Epidermal melanocyte (primary cell): ENCODE results near the gene CCDC18.
"Not testable (repeated sequence)": the region's sequence is repeated elsewhere in the genome, so short reads cannot be mapped to it uniquely, and the experiment has no call there.

Experiments used
- DNase-seq: peaks from one replicate; pipeline ENCODE4 v3.0.0; 2011; ENCODE audit warnings: low spot score; ENCODE audit not compliant: insufficient read length

CCDC18 gene

GRCh38 chr1:93235261-93235660 is 54.7 kb downstream of the CCDC18 start:
- no peak for DNase-seq

- DNase-seq: no peak
Measured at GRCh38 chr1:93237021-93237420, 56.5 kb downstream of the CCDC18 start.

DNA sequence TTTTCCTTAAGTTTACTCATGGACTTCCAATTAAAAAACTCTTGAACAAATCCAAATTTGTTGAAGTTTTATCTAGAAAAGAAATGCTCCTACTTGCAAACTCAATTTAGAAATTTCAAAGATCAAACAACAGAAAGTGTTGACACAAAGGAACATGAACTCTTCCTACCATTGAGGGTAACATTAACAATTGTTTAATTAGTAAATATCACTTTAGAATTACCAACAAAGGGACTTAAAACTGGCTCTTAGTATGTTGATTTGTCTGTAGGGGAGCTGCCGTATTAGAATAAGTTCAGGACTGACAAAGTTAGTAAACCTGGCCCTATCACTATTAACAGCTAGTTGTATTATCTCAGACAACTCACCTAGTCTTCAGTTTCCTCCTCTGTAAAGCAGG is 57.9 kb downstream of the CCDC18 start:
- no peak for DNase-seq

GRCh38 chr1:93239863-93240262 is 59.3 kb downstream of the CCDC18 start:
- no peak for DNase-seq

DNA sequence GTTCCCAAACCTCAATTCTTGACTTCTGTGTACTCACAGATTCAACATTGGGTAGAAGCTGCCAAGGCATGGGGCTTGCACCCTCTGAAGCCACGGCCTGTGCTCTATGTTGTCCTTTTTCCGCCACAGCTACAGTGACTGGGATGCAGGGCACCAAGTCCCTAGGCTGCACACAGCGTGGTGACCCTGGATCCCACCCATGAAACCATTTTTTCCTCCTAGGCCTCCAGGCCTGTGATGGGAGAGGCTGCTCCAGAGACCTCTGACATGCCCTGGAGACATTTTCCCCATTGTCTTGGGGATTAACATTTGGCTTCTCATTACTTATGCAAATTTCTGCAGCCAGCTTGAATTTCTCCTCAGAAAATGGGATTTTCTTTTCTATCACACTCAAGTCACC is 62.7 kb downstream of the CCDC18 start:
- not testable (repeated sequence) for DNase-seq

DNA sequence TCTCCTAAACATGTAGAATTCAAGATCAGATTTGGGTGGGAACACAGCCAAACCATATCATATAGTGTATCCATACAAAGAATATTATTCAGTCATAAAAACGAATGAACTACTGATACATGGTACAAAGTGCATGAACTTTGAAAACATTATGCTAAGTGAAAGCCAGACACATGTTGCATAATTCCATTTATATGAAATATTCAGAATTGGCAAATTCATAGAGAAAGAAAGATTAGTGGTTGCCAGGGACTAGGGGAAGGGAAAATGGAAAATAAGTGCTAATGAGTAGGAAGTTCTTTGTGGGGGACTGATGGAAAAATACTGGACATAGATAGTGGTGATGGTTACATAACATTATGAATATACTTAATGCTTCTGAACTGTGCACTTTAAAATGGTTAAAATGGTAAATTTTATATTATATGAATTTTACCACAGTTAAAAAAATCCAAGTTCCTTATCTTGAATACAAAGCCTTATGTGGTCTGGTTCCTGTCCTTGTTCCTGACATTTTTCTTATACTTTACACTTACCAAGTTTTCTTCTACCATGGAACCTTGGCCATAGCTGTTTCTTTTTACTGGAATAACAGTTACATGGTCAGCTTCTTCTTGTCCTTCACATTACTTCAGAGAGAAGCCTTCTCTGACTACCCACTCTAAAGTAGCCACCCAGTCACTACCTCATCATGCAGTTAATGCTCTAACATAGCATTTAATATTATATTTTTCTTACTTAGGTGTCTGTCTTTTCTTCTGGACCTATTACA is 64.0 kb downstream of the CCDC18 start:
- DNase-seq: no peak

GRCh38 chr1:93251966-93252365 is 71.4 kb downstream of the CCDC18 start:
- DNase-seq: no peak

- DNase-seq: no peak
Measured at GRCh38 chr1:93252598-93252997, 72.1 kb downstream of the CCDC18 start.

DNA sequence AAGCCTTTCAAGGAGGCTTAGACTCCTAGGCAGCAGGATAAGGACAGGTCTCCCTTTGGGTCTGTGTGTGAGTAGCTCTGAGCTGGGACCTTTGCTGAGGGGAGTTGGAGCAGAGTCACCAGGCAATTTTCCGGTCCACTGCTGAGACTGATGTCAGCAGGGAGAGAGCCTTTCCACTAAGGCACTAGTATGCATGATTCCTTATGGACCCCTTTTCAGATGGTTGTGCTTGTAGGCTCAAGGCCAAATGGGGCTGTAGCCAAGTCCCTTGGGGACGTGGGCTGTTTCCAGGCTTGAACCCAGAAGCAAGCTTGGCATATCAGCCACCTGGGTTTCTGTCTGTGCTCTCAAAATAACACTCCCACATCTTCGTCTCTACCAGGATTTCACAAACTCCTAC is 73.0 kb downstream of the CCDC18 start:
- DNase-seq: no peak

- no peak for DNase-seq
Measured at GRCh38 chr1:93255222-93256079, 74.9 kb downstream of the CCDC18 start.

DNA sequence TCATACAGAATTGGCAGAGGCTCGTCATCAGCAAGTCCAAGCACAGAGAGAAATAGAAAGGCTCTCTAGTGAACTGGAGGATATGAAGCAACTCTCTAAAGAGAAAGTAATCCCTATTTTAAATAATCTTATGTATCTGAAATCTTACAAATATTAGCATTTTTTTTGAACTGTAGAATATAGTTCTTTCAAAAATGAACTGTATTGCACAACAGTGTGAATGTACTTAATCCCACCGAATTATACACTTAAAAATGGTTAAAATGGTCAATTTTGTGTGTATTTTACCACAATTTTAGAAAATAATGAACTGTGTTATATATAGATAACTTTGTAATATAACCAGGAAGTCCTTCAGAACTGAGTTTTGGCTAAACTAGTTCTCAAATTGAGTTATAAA is 75.9 kb downstream of the CCDC18 start:
- no peak for DNase-seq

DNA sequence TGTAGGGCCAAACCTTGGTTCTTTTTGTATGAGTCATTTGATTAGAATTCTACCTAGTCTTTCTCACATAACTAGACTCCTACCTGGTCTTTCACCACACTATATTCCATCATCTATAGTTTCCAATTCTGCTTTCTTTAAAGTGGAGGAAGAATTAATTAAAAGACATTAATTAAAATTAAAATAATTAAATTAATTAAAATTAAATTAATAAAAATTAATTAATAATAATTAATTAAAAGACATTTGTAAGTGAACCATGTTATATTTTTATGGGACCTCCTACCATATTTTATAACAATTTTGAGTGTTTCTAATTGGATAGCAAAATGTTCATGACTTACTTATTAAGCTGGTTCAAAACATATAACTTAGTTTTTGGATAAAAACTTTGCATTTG is 77.4 kb downstream of the CCDC18 start:
- no peak for DNase-seq

DNA sequence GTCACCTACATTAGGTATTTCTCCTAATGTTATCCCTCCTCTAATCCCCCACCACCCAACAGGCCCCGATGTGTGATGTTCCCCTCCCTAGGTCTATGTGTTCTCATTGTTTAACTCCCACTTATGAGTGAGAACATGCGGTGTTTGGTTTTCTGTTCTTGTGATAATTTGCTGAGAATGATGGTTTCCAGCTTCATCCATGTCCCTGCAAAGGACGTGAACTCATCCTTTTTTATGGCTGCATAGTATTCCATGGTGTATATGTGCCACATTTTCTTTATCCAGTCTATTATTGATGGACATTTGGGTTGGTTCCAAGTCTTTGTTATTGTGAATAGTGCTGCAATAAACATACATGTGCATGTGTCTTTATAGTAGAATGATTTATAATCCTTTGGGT is 80.2 kb downstream of the CCDC18 start:
- not testable (repeated sequence) for DNase-seq

DNA sequence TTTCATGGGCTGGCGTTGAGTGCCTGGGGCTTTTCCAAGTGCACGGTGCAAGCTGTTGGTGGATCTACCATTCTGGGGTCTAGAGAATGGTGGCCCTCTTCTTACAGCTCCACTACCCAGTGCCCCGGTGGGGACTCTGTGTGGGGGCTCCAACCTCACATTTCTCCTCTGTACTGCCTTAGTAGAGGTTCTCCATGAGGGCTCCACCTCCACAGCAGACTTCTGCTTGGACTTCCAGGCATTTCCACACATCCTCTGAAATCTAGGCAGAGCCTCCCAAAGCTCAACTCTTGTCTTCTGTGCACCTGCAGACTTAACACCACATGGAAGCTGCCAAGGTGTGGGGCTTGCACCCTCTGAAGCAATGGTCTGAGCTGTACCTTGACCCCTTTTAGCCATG is 82.1 kb downstream of the CCDC18 start:
- DNase-seq: no peak

GRCh38 chr1:93268888-93269287 is 88.4 kb downstream of the CCDC18 start:
- DNase-seq: not testable (repeated sequence)

- DNase-seq: not testable (repeated sequence)
Measured at GRCh38 chr1:93275262-93275633, 94.7 kb downstream of the CCDC18 start.

DNA sequence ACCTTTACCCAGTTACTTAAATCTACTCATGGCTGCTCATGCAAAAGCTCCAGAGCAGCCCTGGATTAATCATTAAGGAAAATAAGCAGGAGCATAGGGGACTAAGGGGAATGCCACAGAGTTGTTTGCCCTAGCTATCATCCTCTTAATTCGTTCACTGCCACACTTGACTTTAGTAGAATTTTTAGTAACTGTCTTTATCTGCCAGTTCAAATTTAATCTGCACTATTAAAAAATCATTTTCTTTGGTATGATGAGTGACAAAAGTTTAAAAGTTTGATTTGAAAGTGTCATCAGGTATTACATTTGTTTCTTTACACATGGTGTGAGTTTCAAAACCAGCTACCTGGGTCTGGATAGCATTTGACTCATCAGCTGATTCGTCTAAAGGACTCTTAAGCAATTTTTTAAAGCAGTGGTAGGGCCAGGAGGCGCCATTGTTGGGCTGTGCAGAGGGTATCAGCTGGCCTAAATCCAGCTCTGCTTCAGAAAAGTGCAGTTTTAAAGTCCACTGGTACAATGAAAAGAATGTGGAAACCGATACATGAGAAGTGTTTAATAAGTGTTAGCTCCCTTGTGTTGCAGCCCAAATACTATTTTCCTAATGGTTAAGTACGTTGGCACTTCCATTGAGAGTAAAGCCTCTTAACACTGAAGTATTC is 95.2 kb downstream of the CCDC18 start:
- no peak for DNase-seq

GRCh38 chr1:93277530-93277929 is 97.0 kb downstream of the CCDC18 start:
- not testable (repeated sequence) for DNase-seq

DNA sequence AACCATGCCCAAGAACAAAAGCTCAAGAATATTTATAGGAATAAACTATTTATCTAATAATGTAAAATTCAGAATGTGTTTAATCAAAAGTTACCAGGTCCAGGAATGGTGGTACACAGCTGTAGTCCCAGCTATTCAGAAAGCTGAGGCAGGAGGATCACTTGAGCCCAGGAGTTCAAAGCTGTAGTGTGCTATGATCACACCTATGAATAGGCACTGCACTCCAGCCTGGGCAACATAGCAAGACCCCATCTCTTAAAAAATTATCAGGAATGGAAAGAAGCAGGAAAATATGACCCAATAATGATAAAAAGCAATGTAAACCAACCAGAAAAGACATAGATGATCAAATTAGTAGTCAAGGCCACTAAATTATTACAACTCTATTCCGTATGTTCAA is 103.0 kb downstream of the CCDC18 start:
- DNase-seq: no peak

- no peak for DNase-seq
Measured at GRCh38 chr1:93288558-93288957, 108.0 kb downstream of the CCDC18 start.

DNA sequence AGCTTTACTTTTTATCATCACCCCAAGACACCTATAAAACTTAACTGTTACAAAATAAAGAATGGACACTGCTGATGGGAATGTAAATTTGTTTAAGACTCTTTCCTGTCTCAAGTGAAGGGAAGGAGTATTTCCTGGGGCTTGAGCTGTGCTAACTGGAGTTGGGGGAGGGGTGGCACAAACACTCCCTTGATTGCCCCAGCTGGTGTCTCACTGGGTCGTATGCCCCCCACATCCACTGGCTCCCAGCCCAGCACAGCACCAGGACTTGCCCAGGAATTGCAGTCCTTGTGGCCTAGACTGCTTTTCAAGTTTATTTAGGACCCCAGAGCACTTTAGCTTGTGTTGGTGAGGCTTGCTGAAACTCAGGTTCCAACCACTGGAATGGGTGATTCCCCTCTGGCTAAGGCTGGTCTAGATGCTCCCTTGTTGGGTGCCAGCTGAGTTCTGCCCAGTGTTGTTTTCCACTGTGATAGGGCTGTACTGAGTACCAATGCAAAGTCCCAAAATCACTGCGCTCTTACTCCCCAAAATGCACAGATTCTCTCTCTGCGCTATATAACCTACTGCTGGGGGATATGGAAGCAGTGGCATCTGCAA is 116.1 kb downstream of the CCDC18 start:
- DNase-seq: no peak

- DNase-seq: no peak
Measured at GRCh38 chr1:93301131-93301530, 120.6 kb downstream of the CCDC18 start.
